ENCODE measurements around the gene DMPK. TPM values are rescaled to one million over a fixed set of nuclear protein-coding genes. Genes with fewer than 3 reads are reported as not detected.

DMPK gene
- total and polyA plus RNA-seq, 9 of the 15 experiments (the other 6 are each of a cell fraction or from before 2014, with no cell fraction given) = 0.24 to 31.3 (median 7.3) TPM

- TF ChIP-seq TFE3 (CRISPR knock-in tag; IDR thresholded peaks at IDR 0.05) = no peak
- no peak for TF ChIP-seq ARID1B (IDR thresholded peaks at IDR 0.05)
- TF ChIP-seq MAFK (IDR thresholded peaks at IDR 0.05; ENCODE audit: low read length) = no peak
- TF ChIP-seq KLF6 (CRISPR knock-in tag; IDR thresholded peaks at IDR 0.05; ENCODE audit: borderline replicate concordance) = no peak
- TF ChIP-seq RBM25 (IDR thresholded peaks at IDR 0.05; ENCODE audit: low read depth, low read length, severe bottlenecking) = no peak
- no peak for TF ChIP-seq CEBPB (tag; IDR thresholded peaks at IDR 0.05)
Observed at GRCh38 chr19:45817725-45818301, 35.5 kb upstream of the DMPK start (continued).

DNA sequence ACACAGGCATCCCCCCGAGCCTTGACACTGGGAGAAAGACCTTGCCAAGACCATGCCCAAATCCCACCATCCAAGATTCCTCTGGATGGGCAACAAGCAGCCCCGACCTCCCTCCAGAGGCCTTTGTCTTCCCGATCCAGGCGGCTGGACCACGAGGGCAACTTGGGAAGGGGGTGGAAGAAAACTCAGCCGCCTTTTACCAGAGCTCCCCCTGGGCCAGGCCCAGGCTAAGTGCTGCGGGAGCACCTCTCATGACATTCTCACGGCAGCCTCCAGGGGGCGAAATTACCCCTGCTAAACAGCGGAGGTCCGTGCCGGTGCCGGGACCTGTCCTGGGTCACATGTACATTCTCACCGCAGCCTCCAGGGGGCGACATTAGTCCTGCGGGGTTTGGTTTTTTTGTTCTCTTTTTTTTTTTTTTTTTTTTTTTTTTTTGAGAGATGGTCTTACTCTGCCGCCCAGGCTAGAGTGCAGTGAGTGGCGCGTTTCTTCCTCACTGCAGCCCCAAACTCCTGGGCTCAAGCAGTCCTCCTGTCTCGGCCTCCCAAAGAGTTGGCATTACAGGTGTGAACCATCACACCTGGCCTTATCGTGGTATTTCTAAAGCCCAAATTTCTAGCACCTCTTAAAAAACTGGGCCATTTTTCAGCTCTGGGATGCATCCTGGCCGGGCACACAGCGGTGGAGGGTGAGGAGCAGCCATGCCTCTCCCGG is 34.9 kb upstream of the DMPK start:
- H3K27ac ChIP-seq (ENCODE audit: extremely low read depth, low read depth, low read length) = no peak overlapping the region
- intact Hi-C loops (cut with micrococcal nuclease) = loop anchor here (1.0 to 10.0 kb wide), 3 partner anchors 66 to 258 kb away; no protein-coding TSS in a partner anchor
- no peak overlapping the region for H2AFZ ChIP-seq (ENCODE audit: low read depth, low read length)
- peaks cover 0 to 41% of the 10 kb centered on the region in 2 experiments; a peak in 3 of 5 replicates for H3K4me1 ChIP-seq (replicated peaks in 1 of 2; ENCODE audit: control insufficient read depth in 2 of 2, insufficient read depth in 2 of 2, low read length in 2 of 2)
- H3K79me2 ChIP-seq (ENCODE audit: control insufficient read depth, insufficient read depth, low read length) = no peaks in the 10 kb centered on the region
- ChIA-PET CTCF (ENCODE audit: low intra/inter-chr PET ratio) (interaction anchor here (0.6 to 3.3 kb wide), 9 partner anchors 9 to 260 kb away, joined by 3 to 56 read pairs (median 7); partner anchors contain the start of gene IRF2BP1), POLR2A (interaction anchor here (0.6 to 1.3 kb wide), 8 partner anchors 9 to 176 kb away, joined by 3 to 4 read pairs (median 3); partner anchors contain the start of genes DMPK, FOXA3 and IRF2BP1)
- ATAC-seq = peak; percentile 98
- H3K27me3 ChIP-seq (ENCODE audit: control insufficient read depth in 2 of 2, insufficient read depth in 2 of 2, low read length in 2 of 2) = no peaks in the 10 kb centered on the region
- peak overlapping the region in 1 of 2 experiments; percentile 73; a peak in 2 of 4 replicates for H3K9ac ChIP-seq (ENCODE audit: insufficient read depth in 1 of 2, low read depth in 2 of 2, low read length in 2 of 2)
- in situ Hi-C loops (cut with MboI) = no loop called here
- DNase-seq (ENCODE audit: extremely low read depth in 1 of 4, low spot score in 3 of 4) = peak; percentile 96 to 98 (median 98)
- H3K4me2 ChIP-seq (ENCODE audit: insufficient read depth, low read length) = no peak overlapping the region
- 11% methylated on average over 23 of the region's 24 CpGs for WGBS (ENCODE audit: insufficient coverage, low coverage, missing lambda C conversion rate)
- peaks cover 46% of the 10 kb centered on the region; the same call in 2 of the 3 replicates for H3K36me3 ChIP-seq (ENCODE audit: control insufficient read depth, insufficient read depth, low read length)
- H3K9me1 ChIP-seq (ENCODE audit: control insufficient read depth, insufficient read depth, low read length) = peaks cover 2% of the 10 kb centered on the region
- BruUV-seq (replicated peaks) = no TSS peak
- no peaks in the 10 kb centered on the region for H3K9me3 ChIP-seq (replicated peaks; ENCODE audit: control insufficient read depth, insufficient read depth, low read depth, low read length)
- peak; percentile 99 for FAIRE-seq
- H3K4me3 ChIP-seq = no peak overlapping the region
- H4K20me1 ChIP-seq (replicated peaks; ENCODE audit: control insufficient read depth, insufficient read depth, low read length) = peaks cover 13% of the 10 kb centered on the region; the same call in 1 of the 2 replicates
- peak; percentile 92; the same call in 1 of the 2 replicates for TF ChIP-seq POLR2AphosphoS2 (IDR thresholded peaks at IDR 0.05; ENCODE audit: low read length)
- no peak for TF ChIP-seq ZNF436 (CRISPR knock-in tag; IDR thresholded peaks at IDR 0.05)
- no peak for TF ChIP-seq PURB (CRISPR knock-in tag; IDR thresholded peaks at IDR 0.05; ENCODE audit: low read depth)
- TF ChIP-seq NBN (IDR thresholded peaks at IDR 0.05; ENCODE audit: low read depth) = peak; percentile 79; the same call in 1 of the 2 replicates
- peak; percentile 45; the same call in 1 of the 2 replicates for TF ChIP-seq SP1 (CRISPR knock-in tag; IDR thresholded peaks at IDR 0.05)
- TF ChIP-seq EP300 (IDR thresholded peaks at IDR 0.05; ENCODE audit: low read length) = peak; percentile 35; the same call in 1 of the 2 replicates
- peak; percentile 64; the same call in 1 of the 2 replicates for TF ChIP-seq TOE1 (IDR thresholded peaks at IDR 0.05; ENCODE audit: borderline replicate concordance)
- TF ChIP-seq TOE1 (CRISPR knock-in tag; IDR thresholded peaks at IDR 0.05; ENCODE audit: borderline replicate concordance, low read depth) = no peak
- TF ChIP-seq POLR2AphosphoS5 (IDR thresholded peaks at IDR 0.05; ENCODE audit: control insufficient read depth, insufficient read depth, low read depth, low read length) = 0 out of 2 replicates have a peak, but pooled peaks have one; percentile 53
- peak; percentile 68 for TF ChIP-seq KLF16 (IDR thresholded peaks at IDR 0.05)
- TF ChIP-seq NFYB (IDR thresholded peaks at IDR 0.05; ENCODE audit: extremely low read depth, insufficient read length) = no peak
- no peak for TF ChIP-seq STAT5B (CRISPR knock-in tag; IDR thresholded peaks at IDR 0.05)
- TF ChIP-seq ETV5 (CRISPR knock-in tag; IDR thresholded peaks at IDR 0.05; ENCODE audit: low read depth) = 0 out of 2 replicates have a peak, but pooled peaks have one; percentile 34
- peak; percentile 20 to 87; a peak in 2 of 4 replicates for TF ChIP-seq RCOR1 (IDR thresholded peaks at IDR 0.05; ENCODE audit: borderline replicate concordance in 1 of 2, low read depth in 2 of 2, low read length in 2 of 2)

Measured in K562 (cell line).